Astrocyte (in vitro differentiated cells and primary cell): Measurements from ENCODE around the gene EFCAB6.

Experiments
- EZH2 ChIP-seq: IDR thresholded peaks from 2 replicates; pipeline ENCODE4 v1.6.1; 2012; ENCODE audit warnings: mild to moderate bottlenecking, low read length, inconsistent platforms; ENCODE audit not compliant: insufficient read depth
- TF ChIP-seq, protein P1 (sequence below): IDR thresholded peaks from 2 replicates; pipeline ENCODE4 v1.5.1; 2011; ENCODE audit warnings: low read depth, mild to moderate bottlenecking, inconsistent platforms, low read length, moderate library complexity; ENCODE audit not compliant: insufficient read depth

DNA sequence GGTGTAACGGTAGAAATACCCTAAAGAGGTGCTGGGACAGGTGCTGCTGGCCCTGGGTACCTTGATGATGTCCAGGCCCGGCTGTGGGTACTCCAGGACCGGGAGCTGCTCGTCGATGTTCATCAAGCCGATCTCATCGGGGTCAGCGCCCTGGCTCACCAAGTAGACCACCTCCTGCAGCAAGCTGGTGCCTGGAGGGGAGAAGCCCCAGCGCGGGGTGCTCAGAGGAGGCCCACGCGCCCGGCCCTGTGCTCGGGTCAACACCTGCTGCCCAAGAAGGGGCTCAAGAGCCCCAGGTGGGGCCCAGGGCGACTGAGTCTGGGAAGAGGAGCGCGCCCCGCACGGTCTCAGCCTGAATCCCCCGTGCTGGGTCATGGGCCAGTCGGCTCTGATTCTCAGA, 29.6 kb upstream of the EFCAB6 start:
- TF ChIP-seq, protein P1, sequence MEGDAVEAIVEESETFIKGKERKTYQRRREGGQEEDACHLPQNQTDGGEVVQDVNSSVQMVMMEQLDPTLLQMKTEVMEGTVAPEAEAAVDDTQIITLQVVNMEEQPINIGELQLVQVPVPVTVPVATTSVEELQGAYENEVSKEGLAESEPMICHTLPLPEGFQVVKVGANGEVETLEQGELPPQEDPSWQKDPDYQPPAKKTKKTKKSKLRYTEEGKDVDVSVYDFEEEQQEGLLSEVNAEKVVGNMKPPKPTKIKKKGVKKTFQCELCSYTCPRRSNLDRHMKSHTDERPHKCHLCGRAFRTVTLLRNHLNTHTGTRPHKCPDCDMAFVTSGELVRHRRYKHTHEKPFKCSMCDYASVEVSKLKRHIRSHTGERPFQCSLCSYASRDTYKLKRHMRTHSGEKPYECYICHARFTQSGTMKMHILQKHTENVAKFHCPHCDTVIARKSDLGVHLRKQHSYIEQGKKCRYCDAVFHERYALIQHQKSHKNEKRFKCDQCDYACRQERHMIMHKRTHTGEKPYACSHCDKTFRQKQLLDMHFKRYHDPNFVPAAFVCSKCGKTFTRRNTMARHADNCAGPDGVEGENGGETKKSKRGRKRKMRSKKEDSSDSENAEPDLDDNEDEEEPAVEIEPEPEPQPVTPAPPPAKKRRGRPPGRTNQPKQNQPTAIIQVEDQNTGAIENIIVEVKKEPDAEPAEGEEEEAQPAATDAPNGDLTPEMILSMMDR, result no peak
- TF ChIP-seq EZH2, result no peak
